22Rv1 (cell line): ENCODE results near the gene MAB21L1.

Experiments used
- ZFX ChIP-seq: fragments of 450-650 bp; IDR thresholded peaks from 2 replicates; pipeline ENCODE4 v1.6.1; 2017; ENCODE audit warnings: antibody characterized with exemption, borderline replicate concordance
- TF ChIP-seq, protein P1 (sequence below): fragments of 450-650 bp; IDR thresholded peaks from 2 replicates; pipeline ENCODE4 v1.5.1; 2017; ENCODE audit warnings: mild to moderate bottlenecking

DNA sequence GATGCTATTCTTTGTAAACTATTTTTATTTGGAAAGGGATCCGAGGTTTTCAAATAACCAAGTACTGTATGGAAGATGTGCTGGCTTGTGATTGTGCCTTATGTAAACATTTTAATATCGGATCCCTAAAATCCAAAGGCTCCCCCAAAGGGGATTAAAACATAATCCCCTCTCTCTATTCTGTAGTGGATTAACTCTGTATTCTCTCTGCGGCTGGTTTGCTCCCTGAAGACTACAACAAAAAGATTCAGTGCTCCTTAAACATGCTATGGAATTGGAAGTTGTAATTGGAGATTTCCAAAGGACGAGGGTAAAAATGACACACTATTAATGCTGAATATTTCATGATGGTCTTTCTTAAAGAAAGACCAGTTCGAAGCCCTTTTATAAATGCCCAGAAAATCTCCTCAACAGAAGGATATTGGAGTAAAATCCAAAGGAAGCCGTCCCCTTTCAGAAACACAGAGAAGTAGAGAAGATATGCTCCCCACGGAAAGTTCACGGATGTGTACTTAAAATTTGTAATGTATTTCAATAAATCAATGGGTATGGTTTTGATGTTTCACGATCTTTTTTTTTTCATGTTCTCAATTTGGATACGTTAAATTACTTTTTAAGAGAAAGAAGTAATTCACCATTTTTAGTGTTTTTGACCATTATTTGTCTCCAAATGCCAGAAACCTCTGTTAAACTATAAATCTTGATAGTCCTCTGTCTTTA lies 6.5 kb downstream of the MAB21L1 start:
- TF ChIP-seq, protein P1, sequence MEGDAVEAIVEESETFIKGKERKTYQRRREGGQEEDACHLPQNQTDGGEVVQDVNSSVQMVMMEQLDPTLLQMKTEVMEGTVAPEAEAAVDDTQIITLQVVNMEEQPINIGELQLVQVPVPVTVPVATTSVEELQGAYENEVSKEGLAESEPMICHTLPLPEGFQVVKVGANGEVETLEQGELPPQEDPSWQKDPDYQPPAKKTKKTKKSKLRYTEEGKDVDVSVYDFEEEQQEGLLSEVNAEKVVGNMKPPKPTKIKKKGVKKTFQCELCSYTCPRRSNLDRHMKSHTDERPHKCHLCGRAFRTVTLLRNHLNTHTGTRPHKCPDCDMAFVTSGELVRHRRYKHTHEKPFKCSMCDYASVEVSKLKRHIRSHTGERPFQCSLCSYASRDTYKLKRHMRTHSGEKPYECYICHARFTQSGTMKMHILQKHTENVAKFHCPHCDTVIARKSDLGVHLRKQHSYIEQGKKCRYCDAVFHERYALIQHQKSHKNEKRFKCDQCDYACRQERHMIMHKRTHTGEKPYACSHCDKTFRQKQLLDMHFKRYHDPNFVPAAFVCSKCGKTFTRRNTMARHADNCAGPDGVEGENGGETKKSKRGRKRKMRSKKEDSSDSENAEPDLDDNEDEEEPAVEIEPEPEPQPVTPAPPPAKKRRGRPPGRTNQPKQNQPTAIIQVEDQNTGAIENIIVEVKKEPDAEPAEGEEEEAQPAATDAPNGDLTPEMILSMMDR = no peak
- no peak for TF ChIP-seq ZFX
